Natural killer cell (primary cell): Measurements from ENCODE around the gene E2F6. TPM values are rescaled to one million over a fixed set of nuclear protein-coding genes. Genes with fewer than 3 reads are reported as not detected.

ENCODE experiments used
- ATAC-seq, 3 donors: fragments of 150-1000 bp in 2 of 3; fragments of 200-7000 bp in 1 of 3; cut with Tn5 transposase; 1 replicate in 1 of 3; 2 replicates in 2 of 3; pipeline ENCODE4 v1.10.0; 2021; ENCODE audit warnings: mild to moderate bottlenecking in 2 of 3, moderate library complexity in 2 of 3
- DNase-seq, 2 donors: peaks; one replicate each; pipeline versions ENCODE4 v3.0.0 to v3.0.0-alpha.2; 2013 to 2021; ENCODE audit warnings: mixed read lengths in 1 of 2
- H3K27ac ChIP-seq: one replicate; pipeline ENCODE4 v1.5.1; 2013; ENCODE audit warnings: mild to moderate bottlenecking, low read length
- H3K27me3 ChIP-seq: one replicate; pipeline ENCODE4 v1.6.1; 2013; ENCODE audit warnings: low read length; ENCODE audit not compliant: control insufficient read depth, insufficient read depth
- H3K36me3 ChIP-seq: one replicate; pipeline ENCODE4 v1.6.1; 2013; ENCODE audit warnings: low read length; ENCODE audit not compliant: control insufficient read depth, insufficient read depth
- H3K4me1 ChIP-seq: one replicate; pipeline ENCODE4 v1.6.1; 2013; ENCODE audit warnings: low read length; ENCODE audit not compliant: control insufficient read depth, insufficient read depth
- H3K4me3 ChIP-seq: one replicate; pipeline ENCODE4 v1.5.1; 2013; ENCODE audit warnings: low read length
- H3K9me3 ChIP-seq: one replicate; pipeline ENCODE4 v1.6.1; 2013; ENCODE audit warnings: low read length; ENCODE audit not compliant: control insufficient read depth, insufficient read depth
- H3K27ac Mint-ChIP-seq, 2 donors: one replicate each; pipeline ENCODE4 v1.8.0; 2022; ENCODE audit warnings: mild to moderate bottlenecking in 2 of 2, mixed read lengths in 2 of 2, moderate library complexity in 1 of 2
- H3K27me3 Mint-ChIP-seq, 2 donors: one replicate each; pipeline ENCODE4 v1.8.0; 2022; ENCODE audit warnings: low read depth in 2 of 2, mixed read lengths in 2 of 2
- H3K36me3 Mint-ChIP-seq: one replicate; pipeline ENCODE4 v1.8.0; 2022; ENCODE audit warnings: mixed read lengths
- H3K4me1 Mint-ChIP-seq, 2 donors: one replicate each; pipeline ENCODE4 v1.8.0; 2022; ENCODE audit warnings: mixed read lengths in 2 of 2
- H3K4me3 Mint-ChIP-seq: one replicate; pipeline ENCODE4 v1.8.0; 2022; ENCODE audit warnings: mild to moderate bottlenecking, moderate library complexity, mixed read lengths
- H3K9me3 Mint-ChIP-seq, 2 donors: one replicate each; pipeline ENCODE4 v1.8.0; 2022; ENCODE audit warnings: mixed read lengths in 2 of 2
- CTCF ChIP-seq: fragments of 200-600 bp; IDR thresholded peaks from one replicate; pipeline ENCODE4 v1.8.0; 2022; ENCODE audit warnings: antibody characterized with exemption
- WGBS: methylation state at CpG from one replicate; pipeline ENCODE4 v1.1.7; 2013; ENCODE audit warnings: missing lambda C conversion rate; ENCODE audit not compliant: insufficient coverage; 5-methylcytosine and 5-hydroxymethylcytosine counted together
- intact Hi-C: fragments of 100-400 bp; cut with micrococcal nuclease; formaldehyde crosslinking; loops from one replicate; pipeline ENCODE4 v1.14.2; 2022
- total RNA-seq, 4 donors: library from RNA; stranded (reverse); fragments of 120-200 nt in 1 of 4; gene quantifications; one replicate each; pipeline versions ENCODE4 v1.2.3 to v1.2.4, GENCODE V29; 2013 to 2022

The E2F6 gene
- total RNA-seq, 3 donors from 2014 or later (not counting 1 experiment from before 2014, with no cell fraction given): 4.6 to 9.6 (median 8.3) TPM

- ATAC-seq: no peak
- no peak overlapping the region for H3K27ac ChIP-seq
- no peak for TF ChIP-seq CTCF
- WGBS: 92% methylated on average over 4 of the region's 4 CpGs
- peaks cover 19% of the 10 kb centered on the region for H3K36me3 ChIP-seq
- Mint-ChIP-seq H3K4me1 (no peaks in the 10 kb centered on the region), H3K27ac (no peak overlapping the region), H3K36me3 (peaks cover 7% of the 10 kb centered on the region), H3K27me3 (no peaks in the 10 kb centered on the region), H3K9me3 (no peaks in the 10 kb centered on the region), H3K4me3 (no peak overlapping the region)
- H3K4me3 ChIP-seq: no peak overlapping the region
- no peaks in the 10 kb centered on the region for H3K4me1 ChIP-seq
- no peak for DNase-seq
- no peaks in the 10 kb centered on the region for H3K27me3 ChIP-seq
- no peaks in the 10 kb centered on the region for H3K9me3 ChIP-seq
- intact Hi-C loops: no loop called here
Observed at GRCh38 chr2:11444737-11445136, 21.2 kb downstream of the E2F6 start.

- 95% methylated on average over 9 of the region's 9 CpGs for WGBS
- Mint-ChIP-seq H3K27ac (no peak overlapping the region), H3K9me3 (no peaks in the 10 kb centered on the region), H3K27me3 (no peaks in the 10 kb centered on the region), H3K4me1 (no peaks in the 10 kb centered on the region), H3K4me3 (no peak overlapping the region), H3K36me3 (no peaks in the 10 kb centered on the region)
- DNase-seq: no peak
- no peaks in the 10 kb centered on the region for H3K9me3 ChIP-seq
- ATAC-seq: no peak
- no peak for TF ChIP-seq CTCF
- H3K4me3 ChIP-seq: no peak overlapping the region
- no peaks in the 10 kb centered on the region for H3K4me1 ChIP-seq
- H3K27ac ChIP-seq: no peak overlapping the region
- no peaks in the 10 kb centered on the region for H3K36me3 ChIP-seq
- no peaks in the 10 kb centered on the region for H3K27me3 ChIP-seq
- intact Hi-C loops: no loop called here
Observed at GRCh38 chr2:11438555-11439080, 27.3 kb downstream of the E2F6 start.

- intact Hi-C loops: no loop called here
- no peaks in the 10 kb centered on the region for H3K36me3 ChIP-seq
- H3K27ac ChIP-seq: no peak overlapping the region
- Mint-ChIP-seq H3K9me3 (no peaks in the 10 kb centered on the region), H3K27me3 (no peaks in the 10 kb centered on the region), H3K4me3 (no peak overlapping the region), H3K27ac (no peak overlapping the region), H3K4me1 (no peaks in the 10 kb centered on the region), H3K36me3 (no peaks in the 10 kb centered on the region)
- DNase-seq: no peak
- H3K4me1 ChIP-seq: no peaks in the 10 kb centered on the region
- no peaks in the 10 kb centered on the region for H3K9me3 ChIP-seq
- WGBS: 94% methylated on average over 5 of the region's 5 CpGs
- H3K27me3 ChIP-seq: no peaks in the 10 kb centered on the region
- H3K4me3 ChIP-seq: no peak overlapping the region
- ATAC-seq: no peak
- no peak for TF ChIP-seq CTCF
Observed at GRCh38 chr2:11437602-11438001, 28.4 kb downstream of the E2F6 start.

- 81% methylated on average over 8 of the region's 8 CpGs for WGBS
- no peaks in the 10 kb centered on the region for H3K9me3 Mint-ChIP-seq
- no peaks in the 10 kb centered on the region for H3K4me1 ChIP-seq
- H3K4me3 Mint-ChIP-seq: no peak overlapping the region
- no peaks in the 10 kb centered on the region for H3K27me3 Mint-ChIP-seq
- intact Hi-C loops: no loop called here
- DNase-seq (no peak), ATAC-seq (no peak)
- H3K4me1 Mint-ChIP-seq: peaks cover 0 to 4% of the 10 kb centered on the region in 2 donors
- H3K27ac Mint-ChIP-seq: no peak overlapping the region
- no peak overlapping the region for H3K27ac ChIP-seq
- H3K4me3 ChIP-seq: no peak overlapping the region
- no peaks in the 10 kb centered on the region for H3K36me3 ChIP-seq
- H3K9me3 ChIP-seq: no peaks in the 10 kb centered on the region
- TF ChIP-seq CTCF: no peak
- no peaks in the 10 kb centered on the region for H3K36me3 Mint-ChIP-seq
- H3K27me3 ChIP-seq: no peaks in the 10 kb centered on the region
Observed at GRCh38 chr2:11435036-11435435, 30.9 kb downstream of the E2F6 start.
